ENCODE measurements around the gene SLC22A16. TPM values are rescaled to one million over a fixed set of nuclear protein-coding genes. Genes with fewer than 3 reads are reported as not detected.
"Not testable (repeated sequence)": the region's sequence is repeated elsewhere in the genome, so short reads cannot be mapped to it uniquely, and the experiment has no call there.

SLC22A16 gene
- total and polyA plus RNA-seq, 2 donors: 1.0 to 1.9 TPM

DNA sequence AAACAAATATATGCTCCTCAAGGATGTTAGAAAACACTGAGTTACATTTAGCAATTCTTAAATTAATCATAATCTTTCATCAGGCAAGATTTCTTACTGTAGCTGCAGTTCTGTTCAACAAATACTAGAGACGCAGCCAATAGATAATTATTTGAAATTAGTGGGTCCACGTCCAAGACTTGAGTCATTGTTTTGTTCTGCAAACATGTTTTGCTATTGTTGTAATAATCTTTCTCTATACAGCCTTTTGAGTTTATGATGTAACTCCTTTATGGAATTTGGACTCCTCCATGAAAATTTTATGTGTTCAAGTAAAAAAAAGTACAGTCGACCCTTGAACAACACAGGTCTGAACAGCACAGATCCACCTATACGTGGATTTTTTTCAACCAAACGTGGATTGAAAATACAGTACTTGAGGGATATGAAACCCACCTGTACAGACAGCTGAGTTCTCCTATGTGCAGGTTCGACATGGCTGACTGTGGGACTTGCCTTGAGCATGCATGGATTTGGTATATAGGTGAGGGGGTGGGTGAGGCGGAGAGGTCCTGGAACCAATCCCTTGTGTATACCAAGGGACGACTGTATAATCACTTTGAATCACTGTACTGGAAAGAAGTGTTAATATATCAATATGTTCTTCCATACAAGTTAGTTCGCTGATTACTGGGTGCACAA, 41.3 kb upstream of the SLC22A16 start:
- Histone ChIP-seq H3K36me3 (ENCODE audit: control insufficient read depth in 2 of 2, insufficient read depth in 2 of 2, low read length in 1 of 2) (no peaks in the 10 kb centered on the region), H3K4me1 (ENCODE audit: control insufficient read depth in 2 of 2, insufficient read depth in 2 of 2, low read length in 2 of 2) (no peaks in the 10 kb centered on the region), H3K4me3 (ENCODE audit: low read length in 2 of 2) (no peak overlapping the region), H3K27ac (ENCODE audit: low read depth in 1 of 2, low read length in 1 of 2) (no peak overlapping the region), H3K27me3 (ENCODE audit: control insufficient read depth in 2 of 2, insufficient read depth in 1 of 2, low read length in 1 of 2) (no peaks in the 10 kb centered on the region), H3K9me3 (ENCODE audit: control insufficient read depth in 2 of 2, insufficient read depth in 1 of 2, low read length in 1 of 2) (no peaks in the 10 kb centered on the region)
- DNase-seq (ENCODE audit: low read depth in 6 of 9, low spot score in 9 of 9): no peak
- WGBS: 95% methylated on average over 9 of the region's 9 CpGs

DNA sequence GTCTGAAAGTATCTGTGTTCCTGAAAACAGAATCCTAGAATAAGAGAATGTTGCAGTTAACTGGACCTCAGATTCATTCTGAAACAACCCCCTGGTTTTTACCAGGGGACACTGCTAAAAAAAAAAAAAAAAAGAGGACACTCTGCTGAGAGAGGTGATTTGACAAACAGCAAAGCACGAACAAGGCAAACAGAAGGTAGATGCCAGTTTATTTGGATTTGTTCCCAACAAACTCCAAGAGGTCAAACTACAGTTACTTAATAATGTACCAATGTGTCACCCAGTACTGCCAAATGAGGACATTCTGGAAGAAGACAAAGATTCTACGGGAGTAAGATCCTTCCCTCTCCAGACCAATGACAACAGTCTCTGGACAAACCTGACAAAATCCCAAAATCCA, 40.6 kb upstream of the SLC22A16 start:
- no peaks in the 10 kb centered on the region for H3K9me3 ChIP-seq (ENCODE audit: control insufficient read depth in 2 of 2, insufficient read depth in 1 of 2, low read length in 1 of 2)
- no peaks in the 10 kb centered on the region for H3K36me3 ChIP-seq (ENCODE audit: control insufficient read depth in 2 of 2, insufficient read depth in 2 of 2, low read length in 1 of 2)
- DNase-seq (ENCODE audit: low read depth in 6 of 9, low spot score in 9 of 9): no peak
- no peaks in the 10 kb centered on the region for H3K27me3 ChIP-seq (ENCODE audit: control insufficient read depth in 2 of 2, insufficient read depth in 1 of 2, low read length in 1 of 2)
- no peak overlapping the region for H3K27ac ChIP-seq (ENCODE audit: low read depth in 1 of 2, low read length in 1 of 2)
- no peaks in the 10 kb centered on the region for H3K4me1 ChIP-seq (ENCODE audit: control insufficient read depth in 2 of 2, insufficient read depth in 2 of 2, low read length in 2 of 2)
- 97% methylated on average over 2 of the region's 2 CpGs for WGBS
- H3K4me3 ChIP-seq (ENCODE audit: low read length in 2 of 2): no peak overlapping the region

DNA sequence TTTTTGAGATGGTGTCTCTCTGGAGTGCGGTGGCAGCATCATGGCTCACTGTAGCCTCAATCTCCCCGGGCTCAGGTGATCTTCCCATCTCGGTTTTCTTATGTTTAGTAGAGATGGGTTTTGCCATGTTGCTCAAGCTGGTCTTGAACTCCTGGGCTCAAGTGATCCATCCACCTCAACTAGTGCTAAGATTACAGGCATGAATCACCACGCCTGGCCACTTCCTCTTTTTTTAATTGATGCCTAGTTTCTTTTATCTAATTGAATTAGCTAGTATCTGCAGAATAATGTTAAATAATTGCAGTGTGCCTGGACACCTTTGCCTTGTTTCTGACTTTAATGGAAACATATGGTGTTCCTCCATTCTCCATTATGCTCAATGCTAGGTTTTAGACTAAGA, 38.4 kb upstream of the SLC22A16 start:
- Histone ChIP-seq H3K4me1 (ENCODE audit: control insufficient read depth in 2 of 2, insufficient read depth in 2 of 2, low read length in 2 of 2) (no peaks in the 10 kb centered on the region), H3K27me3 (ENCODE audit: control insufficient read depth in 2 of 2, insufficient read depth in 1 of 2, low read length in 1 of 2) (no peaks in the 10 kb centered on the region), H3K36me3 (ENCODE audit: control insufficient read depth in 2 of 2, insufficient read depth in 2 of 2, low read length in 1 of 2) (no peaks in the 10 kb centered on the region), H3K27ac (ENCODE audit: low read depth in 1 of 2, low read length in 1 of 2) (no peak overlapping the region), H3K4me3 (ENCODE audit: low read length in 2 of 2) (no peak overlapping the region), H3K9me3 (ENCODE audit: control insufficient read depth in 2 of 2, insufficient read depth in 1 of 2, low read length in 1 of 2) (no peaks in the 10 kb centered on the region)
- WGBS: 63% methylated on average over 4 of the region's 4 CpGs
- no peak for DNase-seq (ENCODE audit: low read depth in 6 of 9, low spot score in 9 of 9)

DNA sequence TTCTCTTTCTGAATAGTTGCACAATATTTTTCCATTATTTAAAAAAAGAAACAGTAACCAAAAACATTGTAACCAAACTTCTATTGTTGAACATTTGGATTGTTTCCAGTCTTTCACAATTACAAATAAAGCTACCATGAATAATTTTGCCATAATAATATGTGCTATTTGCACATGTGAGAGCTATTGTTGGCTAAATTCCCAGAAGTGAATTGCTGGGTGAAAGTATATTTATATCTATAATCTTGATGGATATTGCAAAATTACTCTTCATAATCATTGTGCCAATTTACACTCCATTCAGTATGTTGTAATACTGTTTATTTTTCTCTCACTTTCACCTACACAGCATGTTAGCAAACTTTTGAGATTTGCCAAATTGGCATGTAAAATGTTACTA, 36.6 kb upstream of the SLC22A16 start:
- Histone ChIP-seq H3K4me1 (ENCODE audit: control insufficient read depth in 2 of 2, insufficient read depth in 2 of 2, low read length in 2 of 2) (no peaks in the 10 kb centered on the region), H3K36me3 (ENCODE audit: control insufficient read depth in 2 of 2, insufficient read depth in 2 of 2, low read length in 1 of 2) (no peaks in the 10 kb centered on the region), H3K27ac (ENCODE audit: low read depth in 1 of 2, low read length in 1 of 2) (no peak overlapping the region), H3K9me3 (ENCODE audit: control insufficient read depth in 2 of 2, insufficient read depth in 1 of 2, low read length in 1 of 2) (no peaks in the 10 kb centered on the region), H3K4me3 (ENCODE audit: low read length in 2 of 2) (no peak overlapping the region), H3K27me3 (ENCODE audit: control insufficient read depth in 2 of 2, insufficient read depth in 1 of 2, low read length in 1 of 2) (no peaks in the 10 kb centered on the region)
- no peak for DNase-seq (ENCODE audit: low read depth in 6 of 9, low spot score in 9 of 9)

DNA sequence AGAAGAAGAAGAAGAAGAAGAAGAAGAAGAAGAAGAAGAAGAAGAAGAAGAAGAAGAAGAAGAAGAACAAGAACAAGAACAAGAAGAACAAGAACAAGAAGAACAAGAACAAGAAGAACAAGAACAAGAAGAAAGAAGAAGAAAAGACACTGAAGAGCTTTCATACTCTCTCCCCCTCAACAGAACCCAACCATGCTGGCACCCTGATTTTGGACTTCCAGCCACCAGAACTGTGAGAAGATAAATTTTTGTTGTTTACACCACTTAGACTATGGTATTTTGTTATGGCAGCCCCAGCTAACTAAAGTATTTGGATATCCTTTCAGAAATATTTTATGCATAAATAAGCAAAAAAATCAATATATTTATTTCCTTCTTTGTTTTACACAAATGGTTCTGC, 36.1 kb upstream of the SLC22A16 start:
- H3K27ac ChIP-seq (ENCODE audit: low read depth in 1 of 2, low read length in 1 of 2); H3K9me3 ChIP-seq (ENCODE audit: control insufficient read depth in 2 of 2, insufficient read depth in 1 of 2, low read length in 1 of 2); H3K4me1 ChIP-seq (ENCODE audit: control insufficient read depth in 2 of 2, insufficient read depth in 2 of 2, low read length in 2 of 2); H3K4me3 ChIP-seq (ENCODE audit: low read length in 2 of 2); H3K27me3 ChIP-seq (ENCODE audit: control insufficient read depth in 2 of 2, insufficient read depth in 1 of 2, low read length in 1 of 2); DNase-seq (ENCODE audit: low read depth in 6 of 9, low spot score in 9 of 9); H3K36me3 ChIP-seq (ENCODE audit: control insufficient read depth in 2 of 2, insufficient read depth in 2 of 2, low read length in 1 of 2): not testable (repeated sequence)

DNA sequence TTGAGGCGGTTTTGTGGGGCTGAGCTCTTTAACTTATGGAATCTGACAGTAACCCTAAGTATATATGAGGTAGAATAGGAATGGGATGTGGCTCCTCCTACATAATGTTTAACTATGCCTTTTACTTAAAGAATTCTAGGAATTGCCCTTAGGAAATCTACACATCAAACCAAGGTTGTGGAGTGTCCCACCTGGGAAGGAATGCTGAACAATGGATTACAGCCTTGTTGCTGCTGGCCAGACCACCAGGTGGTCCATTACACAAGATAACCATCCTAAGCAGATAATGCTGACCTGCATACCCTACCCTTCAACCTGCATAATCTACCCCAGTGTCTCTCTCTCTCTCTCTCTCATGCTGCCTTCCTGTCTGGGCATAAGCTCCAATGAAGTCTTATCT, 35.0 kb upstream of the SLC22A16 start:
- H3K4me1 ChIP-seq (ENCODE audit: control insufficient read depth in 2 of 2, insufficient read depth in 2 of 2, low read length in 2 of 2): no peaks in the 10 kb centered on the region
- H3K4me3 ChIP-seq (ENCODE audit: low read length in 2 of 2): no peak overlapping the region
- H3K36me3 ChIP-seq (ENCODE audit: control insufficient read depth in 2 of 2, insufficient read depth in 2 of 2, low read length in 1 of 2): no peaks in the 10 kb centered on the region
- no peak for DNase-seq (ENCODE audit: low read depth in 6 of 9, low spot score in 9 of 9)
- H3K27ac ChIP-seq (ENCODE audit: low read depth in 1 of 2, low read length in 1 of 2): no peak overlapping the region
- WGBS: 97% methylated on average over 1 of the region's 1 CpG
- no peaks in the 10 kb centered on the region for H3K9me3 ChIP-seq (ENCODE audit: control insufficient read depth in 2 of 2, insufficient read depth in 1 of 2, low read length in 1 of 2)
- no peaks in the 10 kb centered on the region for H3K27me3 ChIP-seq (ENCODE audit: control insufficient read depth in 2 of 2, insufficient read depth in 1 of 2, low read length in 1 of 2)

DNA sequence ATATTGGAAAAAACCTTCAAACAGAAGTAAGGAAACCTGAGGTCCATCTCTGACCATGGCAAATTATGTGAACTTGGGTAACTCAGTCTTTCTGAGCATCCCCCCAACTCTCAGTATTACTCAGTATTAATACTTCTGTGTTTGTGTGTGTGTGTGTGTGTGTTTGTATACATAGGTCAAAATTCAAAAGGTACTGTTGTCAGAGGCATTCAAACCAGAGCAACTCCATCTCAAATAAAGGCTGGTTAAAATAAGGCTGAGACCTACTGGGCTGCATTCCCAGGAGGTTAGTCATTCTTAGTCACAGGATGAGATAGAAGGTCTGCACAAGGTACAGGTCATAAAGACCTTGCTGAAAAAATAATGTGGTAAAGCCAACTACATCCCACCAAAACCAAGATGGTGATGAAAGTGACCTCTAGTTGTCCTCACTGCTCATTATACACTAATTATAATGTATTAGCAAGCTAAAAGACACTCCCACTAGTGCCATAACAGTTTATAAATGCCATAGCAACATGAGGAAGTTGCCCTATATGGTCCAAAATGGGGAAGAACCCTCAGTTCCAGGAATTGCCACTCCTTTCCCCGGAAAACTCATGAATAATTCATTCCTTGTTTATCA, 33.3 kb upstream of the SLC22A16 start:
- Histone ChIP-seq H3K27me3 (ENCODE audit: control insufficient read depth in 2 of 2, insufficient read depth in 1 of 2, low read length in 1 of 2) (no peaks in the 10 kb centered on the region), H3K27ac (ENCODE audit: low read depth in 1 of 2, low read length in 1 of 2) (no peak overlapping the region), H3K4me1 (ENCODE audit: control insufficient read depth in 2 of 2, insufficient read depth in 2 of 2, low read length in 2 of 2) (no peaks in the 10 kb centered on the region), H3K36me3 (ENCODE audit: control insufficient read depth in 2 of 2, insufficient read depth in 2 of 2, low read length in 1 of 2) (no peaks in the 10 kb centered on the region), H3K9me3 (ENCODE audit: control insufficient read depth in 2 of 2, insufficient read depth in 1 of 2, low read length in 1 of 2) (no peaks in the 10 kb centered on the region), H3K4me3 (ENCODE audit: low read length in 2 of 2) (no peak overlapping the region)
- 92% methylated on average over 1 of the region's 1 CpG for WGBS
- DNase-seq (ENCODE audit: low read depth in 6 of 9, low spot score in 9 of 9): no peak

DNA sequence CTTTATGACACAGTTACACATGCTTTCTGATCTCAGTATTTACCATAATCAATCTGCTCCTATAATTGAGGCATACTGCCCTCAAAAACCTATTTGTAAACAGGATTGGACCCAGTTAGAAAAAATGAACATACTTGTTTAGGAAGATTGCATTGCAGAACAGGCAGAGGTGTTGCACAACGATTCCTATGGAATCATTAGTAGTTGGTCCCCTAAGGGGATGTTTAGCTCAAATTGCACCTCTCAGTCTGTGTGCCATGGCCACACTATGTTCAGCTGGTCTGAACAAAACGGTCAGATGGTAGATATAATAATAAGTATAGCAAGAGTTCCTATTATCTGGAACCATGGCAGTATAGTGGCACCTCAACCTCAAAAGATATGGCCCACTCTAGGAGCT, 28.5 kb upstream of the SLC22A16 start:
- H3K36me3 ChIP-seq (ENCODE audit: control insufficient read depth in 2 of 2, insufficient read depth in 2 of 2, low read length in 1 of 2); H3K9me3 ChIP-seq (ENCODE audit: control insufficient read depth in 2 of 2, insufficient read depth in 1 of 2, low read length in 1 of 2); H3K4me3 ChIP-seq (ENCODE audit: low read length in 2 of 2); DNase-seq (ENCODE audit: low read depth in 6 of 9, low spot score in 9 of 9); H3K27ac ChIP-seq (ENCODE audit: low read depth in 1 of 2, low read length in 1 of 2); H3K27me3 ChIP-seq (ENCODE audit: control insufficient read depth in 2 of 2, insufficient read depth in 1 of 2, low read length in 1 of 2); H3K4me1 ChIP-seq (ENCODE audit: control insufficient read depth in 2 of 2, insufficient read depth in 2 of 2, low read length in 2 of 2): not testable (repeated sequence)
- 94% methylated on average over 2 of the region's 2 CpGs for WGBS

DNA sequence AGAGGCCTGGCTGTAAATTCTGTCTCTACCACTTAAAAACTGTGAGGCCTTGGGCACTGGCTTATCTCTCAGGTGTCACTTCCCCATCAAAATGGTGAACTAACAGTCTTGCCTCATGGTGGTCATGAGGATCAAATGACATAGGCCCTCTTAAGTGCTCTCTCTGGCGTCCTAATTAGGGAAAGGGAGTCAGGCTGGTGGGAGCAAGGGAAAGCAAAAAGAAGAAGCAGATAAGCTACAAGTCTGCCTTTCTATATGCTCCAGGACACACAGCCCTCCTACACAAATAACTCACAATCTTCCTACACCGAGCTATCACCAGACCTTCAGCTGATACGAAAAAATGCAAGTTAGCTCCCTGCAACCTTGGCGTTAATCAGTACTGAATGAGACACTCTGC, 19.5 kb upstream of the SLC22A16 start:
- no peaks in the 10 kb centered on the region for H3K27me3 ChIP-seq (ENCODE audit: control insufficient read depth in 2 of 2, insufficient read depth in 1 of 2, low read length in 1 of 2)
- H3K36me3 ChIP-seq (ENCODE audit: control insufficient read depth in 2 of 2, insufficient read depth in 2 of 2, low read length in 1 of 2): no peaks in the 10 kb centered on the region
- peaks cover 0 to 4% of the 10 kb centered on the region in 2 donors for H3K4me1 ChIP-seq (ENCODE audit: control insufficient read depth in 2 of 2, insufficient read depth in 2 of 2, low read length in 2 of 2)
- no peak for DNase-seq (ENCODE audit: low read depth in 6 of 9, low spot score in 9 of 9)
- no peak overlapping the region for H3K27ac ChIP-seq (ENCODE audit: low read depth in 1 of 2, low read length in 1 of 2)
- WGBS: 99% methylated on average over 4 of the region's 4 CpGs
- peaks cover 0 to 7% of the 10 kb centered on the region in 2 donors for H3K9me3 ChIP-seq (ENCODE audit: control insufficient read depth in 2 of 2, insufficient read depth in 1 of 2, low read length in 1 of 2)
- H3K4me3 ChIP-seq (ENCODE audit: low read length in 2 of 2): no peak overlapping the region

Measured in thymus (tissue), 11 donors.